IMR-90 (cell line): Measurements from ENCODE around the gene PLXDC2.

Experiments
- BHLHE40 ChIP-seq: fragments of 150-350 bp; IDR thresholded peaks from 2 replicates; pipeline ENCODE4 v1.6.1; 2016; ENCODE audit warnings: mild to moderate bottlenecking, low read depth, low read length
- CHD1 ChIP-seq: IDR thresholded peaks from 2 replicates; pipeline ENCODE4 v1.6.1; 2012; ENCODE audit warnings: low read depth, low read length, improper control_type of control experiment
- CTCF ChIP-seq: conservative IDR thresholded peaks from 2 replicates; pipeline ENCODE4 v1.5.1; 2012; ENCODE audit warnings: mild to moderate bottlenecking, low read depth, low read length, improper control_type of control experiment
- MAFK ChIP-seq: IDR thresholded peaks from 2 replicates; pipeline ENCODE4 v1.6.1; 2012; ENCODE audit warnings: low read depth, low read length, improper control_type of control experiment
- MXI1 ChIP-seq: IDR thresholded peaks from 2 replicates; pipeline ENCODE4 v1.6.1; 2012; ENCODE audit warnings: low read depth, mild to moderate bottlenecking, low read length, moderate library complexity, borderline replicate concordance
- POLR2A ChIP-seq: IDR thresholded peaks from 2 replicates; pipeline ENCODE4 v1.6.1; 2012; ENCODE audit warnings: mild to moderate bottlenecking, low read depth, low read length
- RAD21 ChIP-seq: IDR thresholded peaks from 2 replicates; pipeline ENCODE4 v1.6.1; 2012; ENCODE audit warnings: low read length, improper control_type of control experiment
- RFX5 ChIP-seq: IDR thresholded peaks from 2 replicates; pipeline ENCODE4 v1.8.0; 2012; ENCODE audit warnings: low read depth, mild to moderate bottlenecking, low read length, moderate library complexity
- SMC3 ChIP-seq: fragments of 150-350 bp; IDR thresholded peaks from 2 replicates; pipeline ENCODE4 v1.6.1; 2016; ENCODE audit warnings: low read depth, mild to moderate bottlenecking, antibody characterized with exemption, low read length, moderate library complexity
- TF ChIP-seq, protein P1 (sequence below): fragments of 150-350 bp; IDR thresholded peaks from 2 replicates; pipeline ENCODE4 v1.6.1; 2017; ENCODE audit warnings: mild to moderate bottlenecking, antibody characterized with exemption, low read length, low read depth

DNA sequence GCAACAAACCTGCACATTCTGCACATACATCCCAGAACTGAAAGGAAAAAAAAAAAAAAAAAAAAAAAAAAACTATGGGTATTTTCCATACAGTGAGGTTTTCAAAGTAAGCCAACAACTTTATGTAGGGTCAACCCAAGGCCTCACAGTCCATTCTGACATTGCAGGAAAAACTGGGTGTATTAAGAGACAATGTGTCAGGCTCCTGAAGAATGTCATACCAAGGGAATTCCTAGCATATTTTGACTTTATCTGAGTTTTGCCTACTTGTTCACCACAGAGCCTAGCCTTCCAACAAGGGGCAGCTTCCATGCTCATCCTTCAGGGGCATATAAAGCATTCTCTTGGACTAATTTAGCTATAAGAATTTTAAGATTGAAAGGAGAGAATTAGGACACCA is 368.9 kb downstream of the PLXDC2 start:
- TF ChIP-seq POLR2A (no peak), CTCF (no peak), MXI1 (no peak), CHD1 (no peak), MAFK (no peak), BHLHE40 (no peak), RFX5 (no peak), SMC3 (no peak), RAD21 (no peak)
- TF ChIP-seq, protein P1, sequence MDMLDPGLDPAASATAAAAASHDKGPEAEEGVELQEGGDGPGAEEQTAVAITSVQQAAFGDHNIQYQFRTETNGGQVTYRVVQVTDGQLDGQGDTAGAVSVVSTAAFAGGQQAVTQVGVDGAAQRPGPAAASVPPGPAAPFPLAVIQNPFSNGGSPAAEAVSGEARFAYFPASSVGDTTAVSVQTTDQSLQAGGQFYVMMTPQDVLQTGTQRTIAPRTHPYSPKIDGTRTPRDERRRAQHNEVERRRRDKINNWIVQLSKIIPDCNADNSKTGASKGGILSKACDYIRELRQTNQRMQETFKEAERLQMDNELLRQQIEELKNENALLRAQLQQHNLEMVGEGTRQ = no peak
